HepG2 (cell line): Measurements from ENCODE around the gene UBTD2. TPM values are rescaled to one million over a fixed set of nuclear protein-coding genes. Genes with fewer than 3 reads are reported as not detected.

Experiments used
- ADNP ChIP-seq: sonication (generic); formaldehyde crosslinking; IDR thresholded peaks from 2 replicates; pipeline ENCODE4 v1.4.0; 2020; ENCODE audit warnings: missing genetic modification reagents
- ATRX ChIP-seq: sonication (generic); formaldehyde crosslinking; IDR thresholded peaks from 2 replicates; pipeline ENCODE4 v1.4.0; 2020; ENCODE audit warnings: missing genetic modification reagents, borderline replicate concordance
- CENPT ChIP-seq: sonication (generic); formaldehyde crosslinking; IDR thresholded peaks from 2 replicates; pipeline ENCODE4 v1.8.0; 2022; ENCODE audit warnings: low read depth, mild to moderate bottlenecking, moderate library complexity, missing genetic modification reagents
- FOXK2 ChIP-seq: fragments of 450-650 bp; IDR thresholded peaks from 2 replicates; pipeline ENCODE4 v1.6.1; 2016
- HDAC1 ChIP-seq: sonication (generic); formaldehyde crosslinking; IDR thresholded peaks from 2 replicates; pipeline ENCODE4 v1.5.1; 2020; ENCODE audit warnings: mild to moderate bottlenecking, missing genetic modification reagents
- HOXA3 ChIP-seq: sonication (generic); formaldehyde crosslinking; IDR thresholded peaks from 2 replicates; pipeline ENCODE4 v1.5.0; 2020; ENCODE audit warnings: missing genetic modification reagents
- PAX8 ChIP-seq: sonication (generic); formaldehyde crosslinking; IDR thresholded peaks from 2 replicates; pipeline ENCODE4 v1.8.0; 2022; ENCODE audit warnings: mild to moderate bottlenecking, missing genetic modification reagents, borderline replicate concordance
- TBL1XR1 ChIP-seq: fragments of 150-350 bp; IDR thresholded peaks from 2 replicates; pipeline ENCODE4 v1.6.1; 2014; ENCODE audit warnings: borderline replicate concordance, low read length; ENCODE audit not compliant: partially characterized antibody
- TBX3 ChIP-seq: fragments of 450-650 bp; IDR thresholded peaks from 2 replicates; pipeline ENCODE4 v1.6.1; 2017; ENCODE audit warnings: antibody characterized with exemption, mild to moderate bottlenecking, inconsistent platforms, borderline replicate concordance
- TRIM24 ChIP-seq: sonication (generic); formaldehyde crosslinking; IDR thresholded peaks from 2 replicates; pipeline ENCODE4 v1.8.0; 2022; ENCODE audit warnings: mild to moderate bottlenecking, missing genetic modification reagents
- ZNF329 ChIP-seq: sonication (generic); formaldehyde crosslinking; IDR thresholded peaks from 2 replicates; pipeline ENCODE4 v1.9.0; 2021; ENCODE audit warnings: low read depth, mild to moderate bottlenecking, missing genetic modification reagents
- ZNF543 ChIP-seq: sonication (generic); formaldehyde crosslinking; IDR thresholded peaks from 2 replicates; pipeline ENCODE4 v1.4.0; 2020; ENCODE audit warnings: mild to moderate bottlenecking, missing genetic modification reagents
- ZNF563 ChIP-seq: sonication (generic); formaldehyde crosslinking; IDR thresholded peaks from 2 replicates; pipeline ENCODE4 v1.8.0; 2022; ENCODE audit warnings: mild to moderate bottlenecking, moderate library complexity, missing genetic modification reagents
- ZNF816 ChIP-seq: sonication (generic); formaldehyde crosslinking; IDR thresholded peaks from 2 replicates; pipeline ENCODE4 v1.8.0; 2022; ENCODE audit warnings: missing genetic modification reagents, mild to moderate bottlenecking, borderline replicate concordance
- polyA plus RNA-seq, 8 experiments: library from polyadenylated mRNA; depleted of rRNA in 3 of 8; stranded (reverse) in 7 of 8; unstranded in 1 of 8; fragments of >200 nt; fragmentation: Illumina TruSeq in 4 of 8; extraction: Trizol in 4 of 8; gene quantifications; 2 replicates each; pipeline versions ENCODE4 v1.2.1 to v1.2.3, GENCODE V29; 2011 to 2016; ENCODE audit warnings: low read depth in 4 of 8, missing spikeins in 1 of 8, mixed read lengths in 1 of 8; ENCODE audit not compliant: insufficient read depth in 1 of 8
- total RNA-seq, 5 experiments: library from RNA; depleted of rRNA; stranded (reverse); fragments of >200 nt; fragmentation: Illumina TruSeq; extraction: Trizol; gene quantifications; 2 replicates each; pipeline ENCODE4 v1.2.3, GENCODE V29; 2016; ENCODE audit warnings: low read depth in 1 of 5
- TF ChIP-seq, protein P1 (sequence below): sonication (generic); formaldehyde crosslinking; IDR thresholded peaks from 2 replicates; pipeline ENCODE4 v1.4.0; 2020; ENCODE audit warnings: mild to moderate bottlenecking, missing genetic modification reagents
- TF ChIP-seq, protein P2 (sequence below): sonication (generic); formaldehyde crosslinking; IDR thresholded peaks from 2 replicates; pipeline ENCODE4 v1.4.0; 2020; ENCODE audit warnings: low read depth, missing genetic modification reagents
- TF ChIP-seq, protein P3 (sequence below): IDR thresholded peaks from 2 replicates; pipeline ENCODE4 v1.6.1; 2016
- TF ChIP-seq, protein P4 (sequence below): fragments of 450-650 bp; IDR thresholded peaks from 2 replicates; pipeline ENCODE4 v1.6.1; 2017
- TF ChIP-seq, protein P5 (sequence below): IDR thresholded peaks from 2 replicates; pipeline ENCODE4 v1.6.1; 2016; ENCODE audit warnings: missing biosample characterization, missing genetic modification reagents, low read depth

The UBTD2 gene
- total and polyA plus RNA-seq, 2 of the 13 experiments (the other 11 are each of a cell fraction or from before 2014, with no cell fraction given): 15.2 to 24.1 TPM

DNA sequence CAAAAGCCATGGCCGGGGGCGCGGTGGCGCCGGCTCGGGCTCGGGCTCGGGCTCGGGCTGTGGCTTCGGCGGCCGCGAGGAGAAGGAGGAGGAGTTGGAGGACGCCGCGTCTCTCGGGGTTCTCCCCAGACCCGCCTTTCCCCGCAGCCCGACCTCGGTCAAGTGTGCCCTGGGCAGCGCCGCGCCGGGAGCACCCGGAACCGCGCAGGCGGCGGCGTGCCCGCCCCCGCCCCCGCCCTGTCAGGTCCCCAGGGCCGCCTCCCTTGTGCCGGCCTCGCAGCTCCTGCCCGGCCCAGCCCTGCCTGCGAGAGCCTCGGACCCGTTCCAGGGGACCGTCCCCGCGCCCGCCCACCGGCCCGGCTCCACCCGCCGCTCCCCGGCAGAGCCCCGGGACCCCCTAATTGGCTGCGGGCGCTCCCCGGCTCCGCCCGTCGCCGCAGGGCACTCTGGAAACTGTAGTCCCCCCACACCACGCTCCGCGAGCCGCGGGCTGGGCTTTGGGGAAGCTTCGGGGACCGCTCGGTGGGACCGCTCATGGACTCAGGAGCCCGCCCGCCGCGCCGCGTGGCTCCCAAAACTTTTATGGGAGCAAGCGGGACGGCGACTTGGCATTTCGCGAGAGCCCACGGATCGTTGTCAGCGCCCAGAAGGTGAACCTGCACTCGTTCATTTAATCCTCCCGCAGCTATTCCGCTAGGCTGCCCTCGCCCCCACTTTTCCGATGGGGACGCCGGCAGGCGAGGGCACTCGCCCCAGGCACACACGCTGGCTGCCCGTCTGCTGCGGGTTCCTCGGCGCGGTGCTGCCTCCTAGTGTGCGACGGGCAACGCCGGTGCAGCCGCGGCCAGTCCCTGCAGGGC lies 95.3 kb downstream of the UBTD2 start, which contains the start of gene STK10 (continued):
- TF ChIP-seq, protein P1, sequence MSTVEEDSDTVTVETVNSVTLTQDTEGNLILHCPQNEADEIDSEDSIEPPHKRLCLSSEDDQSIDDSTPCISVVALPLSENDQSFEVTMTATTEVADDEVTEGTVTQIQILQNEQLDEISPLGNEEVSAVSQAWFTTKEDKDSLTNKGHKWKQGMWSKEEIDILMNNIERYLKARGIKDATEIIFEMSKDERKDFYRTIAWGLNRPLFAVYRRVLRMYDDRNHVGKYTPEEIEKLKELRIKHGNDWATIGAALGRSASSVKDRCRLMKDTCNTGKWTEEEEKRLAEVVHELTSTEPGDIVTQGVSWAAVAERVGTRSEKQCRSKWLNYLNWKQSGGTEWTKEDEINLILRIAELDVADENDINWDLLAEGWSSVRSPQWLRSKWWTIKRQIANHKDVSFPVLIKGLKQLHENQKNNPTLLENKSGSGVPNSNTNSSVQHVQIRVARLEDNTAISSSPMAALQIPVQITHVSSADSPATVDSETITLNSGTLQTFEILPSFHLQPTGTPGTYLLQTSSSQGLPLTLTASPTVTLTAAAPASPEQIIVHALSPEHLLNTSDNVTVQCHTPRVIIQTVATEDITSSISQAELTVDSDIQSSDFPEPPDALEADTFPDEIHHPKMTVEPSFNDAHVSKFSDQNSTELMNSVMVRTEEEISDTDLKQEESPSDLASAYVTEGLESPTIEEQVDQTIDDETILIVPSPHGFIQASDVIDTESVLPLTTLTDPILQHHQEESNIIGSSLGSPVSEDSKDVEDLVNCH (CRISPR knock-in tag): no peak
- no peak for TF ChIP-seq FOXK2
- TF ChIP-seq, protein P2, sequence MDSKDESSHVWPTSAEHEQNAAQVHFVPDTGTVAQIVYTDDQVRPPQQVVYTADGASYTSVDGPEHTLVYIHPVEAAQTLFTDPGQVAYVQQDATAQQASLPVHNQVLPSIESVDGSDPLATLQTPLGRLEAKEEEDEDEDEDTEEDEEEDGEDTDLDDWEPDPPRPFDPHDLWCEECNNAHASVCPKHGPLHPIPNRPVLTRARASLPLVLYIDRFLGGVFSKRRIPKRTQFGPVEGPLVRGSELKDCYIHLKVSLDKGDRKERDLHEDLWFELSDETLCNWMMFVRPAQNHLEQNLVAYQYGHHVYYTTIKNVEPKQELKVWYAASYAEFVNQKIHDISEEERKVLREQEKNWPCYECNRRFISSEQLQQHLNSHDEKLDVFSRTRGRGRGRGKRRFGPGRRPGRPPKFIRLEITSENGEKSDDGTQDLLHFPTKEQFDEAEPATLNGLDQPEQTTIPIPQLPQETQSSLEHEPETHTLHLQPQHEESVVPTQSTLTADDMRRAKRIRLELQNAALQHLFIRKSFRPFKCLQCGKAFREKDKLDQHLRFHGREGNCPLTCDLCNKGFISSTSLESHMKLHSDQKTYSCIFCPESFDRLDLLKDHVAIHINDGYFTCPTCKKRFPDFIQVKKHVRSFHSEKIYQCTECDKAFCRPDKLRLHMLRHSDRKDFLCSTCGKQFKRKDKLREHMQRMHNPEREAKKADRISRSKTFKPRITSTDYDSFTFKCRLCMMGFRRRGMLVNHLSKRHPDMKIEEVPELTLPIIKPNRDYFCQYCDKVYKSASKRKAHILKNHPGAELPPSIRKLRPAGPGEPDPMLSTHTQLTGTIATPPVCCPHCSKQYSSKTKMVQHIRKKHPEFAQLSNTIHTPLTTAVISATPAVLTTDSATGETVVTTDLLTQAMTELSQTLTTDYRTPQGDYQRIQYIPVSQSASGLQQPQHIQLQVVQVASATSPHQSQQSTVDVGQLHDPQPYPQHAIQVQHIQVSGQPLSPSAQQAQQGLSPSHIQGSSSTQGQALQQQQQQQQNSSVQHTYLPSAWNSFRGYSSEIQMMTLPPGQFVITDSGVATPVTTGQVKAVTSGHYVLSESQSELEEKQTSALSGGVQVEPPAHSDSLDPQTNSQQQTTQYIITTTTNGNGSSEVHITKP: no peak; the same call in 1 of the 2 replicates
- no peak; the same call in 1 of the 2 replicates for TF ChIP-seq ZNF329 (CRISPR knock-in tag)
- TF ChIP-seq ZNF816: peak; percentile 78; the same call in 1 of the 2 replicates
- peak; percentile 51 for TF ChIP-seq HOXA3 (CRISPR knock-in tag)
- TF ChIP-seq, protein P3, sequence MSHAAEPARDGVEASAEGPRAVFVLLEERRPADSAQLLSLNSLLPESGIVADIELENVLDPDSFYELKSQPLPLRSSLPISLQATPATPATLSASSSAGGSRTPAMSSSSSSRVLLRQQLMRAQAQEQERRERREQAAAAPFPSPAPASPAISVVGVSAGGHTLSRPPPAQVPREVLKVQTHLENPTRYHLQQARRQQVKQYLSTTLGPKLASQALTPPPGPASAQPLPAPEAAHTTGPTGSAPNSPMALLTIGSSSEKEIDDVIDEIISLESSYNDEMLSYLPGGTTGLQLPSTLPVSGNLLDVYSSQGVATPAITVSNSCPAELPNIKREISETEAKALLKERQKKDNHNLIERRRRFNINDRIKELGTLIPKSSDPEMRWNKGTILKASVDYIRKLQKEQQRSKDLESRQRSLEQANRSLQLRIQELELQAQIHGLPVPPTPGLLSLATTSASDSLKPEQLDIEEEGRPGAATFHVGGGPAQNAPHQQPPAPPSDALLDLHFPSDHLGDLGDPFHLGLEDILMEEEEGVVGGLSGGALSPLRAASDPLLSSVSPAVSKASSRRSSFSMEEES (CRISPR knock-in tag): no peak
- TF ChIP-seq ZNF563 (CRISPR knock-in tag): peak; percentile 73
- TF ChIP-seq TBX3: no peak
- no peak for TF ChIP-seq ADNP (CRISPR knock-in tag)
- TF ChIP-seq, protein P4, sequence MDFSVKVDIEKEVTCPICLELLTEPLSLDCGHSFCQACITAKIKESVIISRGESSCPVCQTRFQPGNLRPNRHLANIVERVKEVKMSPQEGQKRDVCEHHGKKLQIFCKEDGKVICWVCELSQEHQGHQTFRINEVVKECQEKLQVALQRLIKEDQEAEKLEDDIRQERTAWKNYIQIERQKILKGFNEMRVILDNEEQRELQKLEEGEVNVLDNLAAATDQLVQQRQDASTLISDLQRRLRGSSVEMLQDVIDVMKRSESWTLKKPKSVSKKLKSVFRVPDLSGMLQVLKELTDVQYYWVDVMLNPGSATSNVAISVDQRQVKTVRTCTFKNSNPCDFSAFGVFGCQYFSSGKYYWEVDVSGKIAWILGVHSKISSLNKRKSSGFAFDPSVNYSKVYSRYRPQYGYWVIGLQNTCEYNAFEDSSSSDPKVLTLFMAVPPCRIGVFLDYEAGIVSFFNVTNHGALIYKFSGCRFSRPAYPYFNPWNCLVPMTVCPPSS: no peak
- TF ChIP-seq TBL1XR1: no peak
- TF ChIP-seq, protein P5, sequence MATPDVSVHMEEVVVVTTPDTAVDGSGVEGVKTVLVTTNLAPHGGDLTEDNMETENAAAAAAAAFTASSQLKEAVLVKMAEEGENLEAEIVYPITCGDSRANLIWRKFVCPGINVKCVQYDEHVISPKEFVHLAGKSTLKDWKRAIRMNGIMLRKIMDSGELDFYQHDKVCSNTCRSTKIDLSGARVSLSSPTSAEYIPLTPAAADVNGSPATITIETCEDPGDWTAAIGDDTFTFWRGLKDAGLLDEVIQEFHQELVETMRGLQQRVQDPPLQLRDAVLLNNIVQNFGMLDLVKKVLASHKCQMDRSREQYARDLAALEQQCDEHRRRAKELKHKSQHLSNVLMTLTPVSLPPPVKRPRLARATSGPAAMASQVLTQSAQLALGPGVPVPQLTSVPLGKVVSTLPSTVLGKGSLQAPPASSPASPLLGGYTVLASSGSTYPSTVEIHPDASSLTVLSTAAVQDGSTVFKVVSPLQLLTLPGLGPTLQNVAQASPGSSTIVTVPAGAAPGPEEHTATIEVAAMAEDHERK (CRISPR knock-in tag): no peak
- TF ChIP-seq TRIM24 (CRISPR knock-in tag): no peak
- TF ChIP-seq PAX8 (CRISPR knock-in tag): no peak
- TF ChIP-seq HDAC1 (CRISPR knock-in tag): peak; percentile 80
- no peak for TF ChIP-seq CENPT
- TF ChIP-seq ZNF543 (CRISPR knock-in tag): no peak; the same call in 1 of the 2 replicates
- no peak for TF ChIP-seq ATRX (CRISPR knock-in tag)
